Choroid plexus epithelial cell (primary cell): ENCODE data around the gene KCNQ1.

ENCODE experiments used
- DNase-seq: peaks from one replicate; pipeline ENCODE4 v3.0.0-alpha.2; 2010; ENCODE audit warnings: low read depth
- H3K4me3 ChIP-seq: 2 replicates; pipeline ENCODE4 v1.5.1; 2011; ENCODE audit warnings: low read depth, mild to moderate bottlenecking, control low read depth, low read length, moderate library complexity
- CTCF ChIP-seq: conservative IDR thresholded peaks from 2 replicates; pipeline ENCODE4 v1.5.1; 2011; ENCODE audit warnings: low read depth, mild to moderate bottlenecking, control low read depth, inconsistent platforms, low read length, moderate library complexity

KCNQ1 gene

GRCh38 chr11:2827256-2827655, 382.4 kb downstream of the KCNQ1 start:
- TF ChIP-seq CTCF: no peak
- DNase-seq: no peak
- no peak overlapping the region for H3K4me3 ChIP-seq

DNA sequence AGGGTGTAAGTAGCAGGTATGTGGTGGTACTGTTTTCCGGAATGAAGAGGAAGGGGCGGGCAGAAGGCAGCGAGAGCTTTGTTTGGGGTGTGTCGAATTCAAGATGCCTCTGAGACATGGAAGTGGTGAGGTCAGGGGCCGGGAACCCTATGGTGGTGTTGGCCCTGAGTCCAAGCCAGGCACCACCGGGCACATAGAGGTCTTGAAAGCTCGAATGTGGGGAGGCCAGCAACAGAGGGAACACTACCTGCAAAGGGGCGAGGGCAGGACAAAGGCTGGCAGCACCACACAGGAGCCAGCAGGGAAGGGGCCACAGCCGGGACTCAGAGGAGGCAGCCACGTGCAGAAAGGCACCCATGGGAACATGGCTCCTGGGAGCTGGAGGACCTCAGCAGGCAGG, 383.0 kb downstream of the KCNQ1 start:
- no peak overlapping the region for H3K4me3 ChIP-seq
- no peak for TF ChIP-seq CTCF
- no peak for DNase-seq

DNA sequence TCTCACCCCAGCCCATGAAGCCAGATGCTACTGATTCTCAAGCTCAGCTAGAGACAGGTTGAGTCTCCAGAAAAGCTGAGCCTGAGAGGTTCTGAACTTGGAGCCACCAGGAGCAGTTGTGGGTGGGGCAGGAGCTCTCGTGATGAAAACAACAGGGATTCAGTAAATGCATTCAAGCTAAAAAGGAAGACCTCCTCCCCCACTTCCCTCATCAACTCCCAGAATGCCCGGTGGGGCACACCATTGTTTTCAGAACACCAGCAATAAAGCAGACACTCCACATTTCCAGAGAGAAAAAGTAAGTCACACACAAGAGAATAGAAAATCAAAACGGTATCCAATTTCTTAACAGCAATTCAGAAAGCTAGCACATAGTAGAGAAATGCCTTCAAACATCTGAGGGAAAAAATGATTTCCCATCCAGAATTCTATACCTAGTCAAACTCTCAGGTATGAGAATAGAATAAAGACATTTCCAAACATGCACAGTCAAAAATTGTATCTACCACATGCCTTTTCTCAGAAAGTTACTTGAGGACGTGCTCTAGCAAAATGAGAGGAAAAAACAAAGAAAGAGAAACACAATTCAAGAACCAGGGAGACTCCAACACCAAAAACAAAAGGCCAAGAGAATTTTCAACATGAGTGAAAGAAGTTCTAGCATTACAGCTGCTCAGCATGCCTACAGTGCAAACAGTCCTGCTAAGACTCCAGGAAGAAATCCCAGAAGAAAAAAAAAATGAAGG, 383.9 kb downstream of the KCNQ1 start:
- TF ChIP-seq CTCF: no peak
- no peak for DNase-seq
- H3K4me3 ChIP-seq: no peak overlapping the region

DNA sequence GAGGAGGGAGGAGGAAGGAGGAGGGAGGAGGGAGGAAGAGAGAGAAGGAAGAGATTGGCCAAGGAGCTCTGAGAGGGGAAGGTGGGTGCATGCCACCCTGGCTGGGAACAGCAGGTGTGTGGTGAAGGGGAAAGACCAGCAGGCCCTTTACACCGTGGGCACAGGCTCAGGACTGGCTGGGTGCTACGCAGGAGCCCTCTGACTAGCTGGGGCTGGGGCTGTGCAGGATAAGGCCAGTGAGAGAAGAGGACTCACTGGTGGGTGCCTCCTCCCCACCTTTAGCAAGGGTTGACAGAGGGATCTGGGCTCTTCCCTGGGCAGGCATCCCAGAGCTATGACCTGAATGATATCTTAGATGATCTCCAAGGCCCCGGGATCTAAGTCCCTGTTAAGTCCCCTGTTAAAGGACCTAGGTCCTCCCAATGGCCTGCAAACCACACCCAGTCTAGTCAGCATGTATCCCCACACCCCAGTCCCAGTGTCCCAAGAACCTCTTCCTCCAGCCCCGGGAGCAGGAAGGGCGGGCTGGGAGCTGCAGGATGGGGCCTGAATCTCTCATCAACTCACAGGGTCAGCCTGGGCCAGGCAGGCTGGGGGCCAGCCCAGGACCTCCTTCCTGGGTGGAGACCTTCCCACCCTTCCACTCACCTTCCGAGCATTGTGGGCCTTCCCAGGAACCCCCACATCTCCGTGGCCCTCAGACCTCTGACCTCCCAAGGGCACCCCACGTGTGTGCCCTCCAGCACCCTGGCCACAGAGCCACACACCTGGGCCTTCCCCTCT, 385.4 kb downstream of the KCNQ1 start:
- no peak overlapping the region for H3K4me3 ChIP-seq
- no peak for TF ChIP-seq CTCF
- DNase-seq: no peak

DNA sequence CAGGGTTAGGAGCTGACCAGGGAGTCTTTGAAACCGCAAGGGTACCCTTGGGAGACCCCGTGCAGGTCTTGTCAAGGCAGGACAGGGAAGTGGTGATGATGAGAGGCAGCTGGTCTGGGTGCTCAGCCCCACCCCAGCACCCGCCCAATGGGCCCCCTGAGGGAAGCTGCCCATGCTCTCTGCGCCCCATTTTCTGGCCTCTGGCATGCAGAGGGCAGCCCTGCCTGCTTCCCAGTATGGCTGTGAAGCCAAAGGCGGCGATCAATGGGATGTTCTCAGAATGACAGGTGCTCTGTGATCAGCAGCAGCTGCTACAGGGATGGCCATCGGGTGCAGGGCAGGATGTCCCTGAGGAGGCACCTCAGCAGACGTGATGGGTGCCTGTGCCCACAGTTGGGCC, 386.1 kb downstream of the KCNQ1 start:
- no peak for TF ChIP-seq CTCF
- H3K4me3 ChIP-seq: no peak overlapping the region
- no peak for DNase-seq

DNA sequence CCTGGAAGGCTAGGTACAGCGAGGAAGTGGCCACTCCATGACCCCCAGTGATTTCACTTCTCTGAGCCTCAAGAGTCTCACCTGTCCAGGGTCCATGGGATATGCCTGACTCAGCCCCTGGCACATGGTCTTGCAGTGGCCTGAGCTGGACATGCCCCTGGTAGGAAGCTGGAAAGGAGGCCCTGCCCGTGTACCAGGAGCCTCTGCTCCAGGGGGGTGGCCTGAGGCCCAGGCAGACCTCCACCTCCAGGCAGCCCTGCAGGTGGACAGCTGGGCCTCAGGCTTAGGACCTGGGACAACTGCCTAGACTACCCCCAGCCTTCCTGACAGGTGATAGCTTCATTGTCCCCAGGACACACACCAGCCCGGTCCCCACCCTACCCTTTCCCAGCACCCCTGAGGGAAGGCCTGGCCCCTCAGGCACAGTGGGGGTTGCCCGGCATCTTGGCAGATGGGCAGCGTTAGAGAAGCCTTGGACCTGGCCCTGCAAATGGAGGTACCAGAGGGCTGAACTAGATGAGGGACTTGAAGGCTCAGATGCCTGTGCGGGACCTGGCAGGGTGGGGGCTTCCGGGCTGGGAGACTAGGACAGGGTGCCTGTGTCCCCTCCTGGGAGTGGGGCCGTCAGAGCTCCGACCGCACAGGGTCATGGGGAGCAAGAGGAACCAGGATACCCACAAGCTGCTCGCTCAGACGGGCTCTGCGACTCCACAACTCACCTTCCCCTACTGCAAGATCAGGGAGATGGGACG, 387.1 kb downstream of the KCNQ1 start:
- no peak for DNase-seq
- H3K4me3 ChIP-seq: no peak overlapping the region
- TF ChIP-seq CTCF: no peak
